HepG2 (cell line): ENCODE measurements around the gene C6orf136. TPM values are rescaled to one million over a fixed set of nuclear protein-coding genes. Genes with fewer than 3 reads are reported as not detected.

ENCODE experiments used
- AHR ChIP-seq: IDR thresholded peaks from 2 replicates; pipeline ENCODE4 v1.6.1; 2018; ENCODE audit warnings: missing genetic modification reagents, missing compliant biosample characterization
- ELF4 ChIP-seq: sonication (generic); formaldehyde crosslinking; IDR thresholded peaks from 2 replicates; pipeline ENCODE4 v1.5.0; 2020; ENCODE audit warnings: missing genetic modification reagents, mild to moderate bottlenecking, moderate library complexity, borderline replicate concordance
- HOXD1 ChIP-seq: sonication (generic); formaldehyde crosslinking; IDR thresholded peaks from 2 replicates; pipeline ENCODE4 v1.5.0; 2020; ENCODE audit warnings: missing genetic modification reagents
- JUN ChIP-seq: sonication (generic); formaldehyde crosslinking; IDR thresholded peaks from 2 replicates; pipeline ENCODE4 v1.4.0; 2020; ENCODE audit warnings: mild to moderate bottlenecking, missing genetic modification reagents
- PHF20 ChIP-seq: sonication (generic); formaldehyde crosslinking; IDR thresholded peaks from 2 replicates; pipeline ENCODE4 v1.5.0; 2020; ENCODE audit warnings: mild to moderate bottlenecking, missing genetic modification reagents
- PLSCR1 ChIP-seq: sonication (generic); formaldehyde crosslinking; IDR thresholded peaks from 2 replicates; pipeline ENCODE4 v1.5.0; 2020; ENCODE audit warnings: missing genetic modification reagents, mild to moderate bottlenecking, borderline replicate concordance
- SMARCC2 ChIP-seq: fragments of 450-650 bp; IDR thresholded peaks from 2 replicates; pipeline ENCODE4 v1.6.1; 2017; ENCODE audit warnings: antibody characterized with exemption, mild to moderate bottlenecking
- TBX3 ChIP-seq: fragments of 450-650 bp; IDR thresholded peaks from 2 replicates; pipeline ENCODE4 v1.6.1; 2017; ENCODE audit warnings: antibody characterized with exemption, mild to moderate bottlenecking, inconsistent platforms, borderline replicate concordance
- YY1 ChIP-seq: IDR thresholded peaks from 2 replicates; pipeline ENCODE4 v1.6.1; 2011; ENCODE audit warnings: low read length, low read depth, moderate library complexity, mild to moderate bottlenecking; ENCODE audit not compliant: insufficient read depth, insufficient replicate concordance
- polyA plus RNA-seq, 8 experiments: library from polyadenylated mRNA; depleted of rRNA in 3 of 8; stranded (reverse) in 7 of 8; unstranded in 1 of 8; fragments of >200 nt; fragmentation: Illumina TruSeq in 4 of 8; extraction: Trizol in 4 of 8; gene quantifications; 2 replicates each; pipeline versions ENCODE4 v1.2.1 to v1.2.3, GENCODE V29; 2011 to 2016; ENCODE audit warnings: low read depth in 4 of 8, missing spikeins in 1 of 8, mixed read lengths in 1 of 8; ENCODE audit not compliant: insufficient read depth in 1 of 8
- total RNA-seq, 5 experiments: library from RNA; depleted of rRNA; stranded (reverse); fragments of >200 nt; fragmentation: Illumina TruSeq; extraction: Trizol; gene quantifications; 2 replicates each; pipeline ENCODE4 v1.2.3, GENCODE V29; 2016; ENCODE audit warnings: low read depth in 1 of 5
- TF ChIP-seq, protein P1 (sequence below): sonication (generic); formaldehyde crosslinking; conservative IDR thresholded peaks from 2 replicates; pipeline ENCODE4 v1.4.0; 2020; ENCODE audit warnings: missing genetic modification reagents
- TF ChIP-seq, protein P2 (sequence below): IDR thresholded peaks from 2 replicates; pipeline ENCODE4 v1.4.0; 2020; ENCODE audit warnings: mild to moderate bottlenecking, missing genetic modification reagents
- TF ChIP-seq, protein P3 (sequence below): sonication (generic); formaldehyde crosslinking; IDR thresholded peaks from 2 replicates; pipeline ENCODE4 v1.4.0; 2020; ENCODE audit warnings: mild to moderate bottlenecking, missing genetic modification reagents
- TF ChIP-seq, protein P4 (sequence below): sonication (generic); formaldehyde crosslinking; IDR thresholded peaks from 2 replicates; pipeline ENCODE4 v1.5.1; 2020; ENCODE audit warnings: missing genetic modification reagents, mild to moderate bottlenecking, borderline replicate concordance
- TF ChIP-seq, protein P5 (sequence below): sonication (generic); formaldehyde crosslinking; IDR thresholded peaks from 2 replicates; pipeline ENCODE4 v1.4.0; 2020; ENCODE audit warnings: missing genetic modification reagents
- TF ChIP-seq, protein P6 (sequence below): IDR thresholded peaks from 2 replicates; pipeline ENCODE4 v1.6.1; 2016; ENCODE audit warnings: missing compliant biosample characterization, missing genetic modification reagents, borderline replicate concordance

C6orf136 gene
- total and polyA plus RNA-seq, 2 of the 13 experiments (the other 11 are each of a cell fraction or from before 2014, with no cell fraction given) = 12.0 to 26.2 TPM

DNA sequence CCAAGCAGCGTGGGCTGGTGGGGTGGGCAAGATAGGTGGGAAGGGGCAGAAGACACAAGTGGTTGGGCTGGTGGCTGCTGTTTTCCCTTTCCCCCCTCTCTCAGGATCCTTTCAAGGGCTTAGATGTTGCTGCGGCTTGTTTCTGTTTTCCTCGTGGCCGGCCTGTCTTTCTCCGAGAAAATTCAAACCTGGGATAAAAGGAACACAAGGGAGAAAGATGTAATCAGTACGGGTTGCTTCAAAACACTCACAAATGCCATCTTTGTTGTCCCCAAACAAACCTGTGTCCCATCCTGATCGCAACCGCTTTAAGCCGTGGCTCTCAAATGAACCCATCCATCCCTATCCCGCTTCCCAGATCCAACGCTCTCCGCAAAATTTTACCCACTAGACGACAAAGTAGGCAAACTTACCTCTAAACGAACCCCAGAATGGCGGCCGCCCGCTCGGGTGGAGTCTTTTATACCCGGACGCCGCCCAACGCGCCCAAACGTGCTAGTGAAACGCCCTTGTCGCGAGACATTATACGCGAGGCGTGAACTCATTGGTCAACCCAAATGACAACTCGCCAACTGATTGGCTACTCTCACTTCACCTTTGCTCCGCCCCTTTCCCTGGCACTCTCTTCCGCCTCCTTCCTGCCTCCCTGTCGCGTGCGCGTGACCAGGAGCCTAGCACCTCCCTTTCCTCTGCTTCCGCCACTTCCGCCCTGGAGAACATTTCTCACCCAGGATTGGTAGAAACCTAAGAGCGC lies 29.9 kb upstream of the C6orf136 start, which contains the start of gene PPP1R10 (continued):
- TF ChIP-seq, protein P1, sequence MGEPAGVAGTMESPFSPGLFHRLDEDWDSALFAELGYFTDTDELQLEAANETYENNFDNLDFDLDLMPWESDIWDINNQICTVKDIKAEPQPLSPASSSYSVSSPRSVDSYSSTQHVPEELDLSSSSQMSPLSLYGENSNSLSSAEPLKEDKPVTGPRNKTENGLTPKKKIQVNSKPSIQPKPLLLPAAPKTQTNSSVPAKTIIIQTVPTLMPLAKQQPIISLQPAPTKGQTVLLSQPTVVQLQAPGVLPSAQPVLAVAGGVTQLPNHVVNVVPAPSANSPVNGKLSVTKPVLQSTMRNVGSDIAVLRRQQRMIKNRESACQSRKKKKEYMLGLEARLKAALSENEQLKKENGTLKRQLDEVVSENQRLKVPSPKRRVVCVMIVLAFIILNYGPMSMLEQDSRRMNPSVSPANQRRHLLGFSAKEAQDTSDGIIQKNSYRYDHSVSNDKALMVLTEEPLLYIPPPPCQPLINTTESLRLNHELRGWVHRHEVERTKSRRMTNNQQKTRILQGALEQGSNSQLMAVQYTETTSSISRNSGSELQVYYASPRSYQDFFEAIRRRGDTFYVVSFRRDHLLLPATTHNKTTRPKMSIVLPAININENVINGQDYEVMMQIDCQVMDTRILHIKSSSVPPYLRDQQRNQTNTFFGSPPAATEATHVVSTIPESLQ (CRISPR knock-in tag) = no peak; the same call in 1 of the 2 replicates
- TF ChIP-seq, protein P2, sequence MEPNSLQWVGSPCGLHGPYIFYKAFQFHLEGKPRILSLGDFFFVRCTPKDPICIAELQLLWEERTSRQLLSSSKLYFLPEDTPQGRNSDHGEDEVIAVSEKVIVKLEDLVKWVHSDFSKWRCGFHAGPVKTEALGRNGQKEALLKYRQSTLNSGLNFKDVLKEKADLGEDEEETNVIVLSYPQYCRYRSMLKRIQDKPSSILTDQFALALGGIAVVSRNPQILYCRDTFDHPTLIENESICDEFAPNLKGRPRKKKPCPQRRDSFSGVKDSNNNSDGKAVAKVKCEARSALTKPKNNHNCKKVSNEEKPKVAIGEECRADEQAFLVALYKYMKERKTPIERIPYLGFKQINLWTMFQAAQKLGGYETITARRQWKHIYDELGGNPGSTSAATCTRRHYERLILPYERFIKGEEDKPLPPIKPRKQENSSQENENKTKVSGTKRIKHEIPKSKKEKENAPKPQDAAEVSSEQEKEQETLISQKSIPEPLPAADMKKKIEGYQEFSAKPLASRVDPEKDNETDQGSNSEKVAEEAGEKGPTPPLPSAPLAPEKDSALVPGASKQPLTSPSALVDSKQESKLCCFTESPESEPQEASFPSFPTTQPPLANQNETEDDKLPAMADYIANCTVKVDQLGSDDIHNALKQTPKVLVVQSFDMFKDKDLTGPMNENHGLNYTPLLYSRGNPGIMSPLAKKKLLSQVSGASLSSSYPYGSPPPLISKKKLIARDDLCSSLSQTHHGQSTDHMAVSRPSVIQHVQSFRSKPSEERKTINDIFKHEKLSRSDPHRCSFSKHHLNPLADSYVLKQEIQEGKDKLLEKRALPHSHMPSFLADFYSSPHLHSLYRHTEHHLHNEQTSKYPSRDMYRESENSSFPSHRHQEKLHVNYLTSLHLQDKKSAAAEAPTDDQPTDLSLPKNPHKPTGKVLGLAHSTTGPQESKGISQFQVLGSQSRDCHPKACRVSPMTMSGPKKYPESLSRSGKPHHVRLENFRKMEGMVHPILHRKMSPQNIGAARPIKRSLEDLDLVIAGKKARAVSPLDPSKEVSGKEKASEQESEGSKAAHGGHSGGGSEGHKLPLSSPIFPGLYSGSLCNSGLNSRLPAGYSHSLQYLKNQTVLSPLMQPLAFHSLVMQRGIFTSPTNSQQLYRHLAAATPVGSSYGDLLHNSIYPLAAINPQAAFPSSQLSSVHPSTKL (CRISPR knock-in tag) = peak; percentile 41; the same call in 1 of the 2 replicates
- TF ChIP-seq TBX3 = peak; percentile 97
- TF ChIP-seq AHR (CRISPR knock-in tag) = peak; percentile 61
- no peak; the same call in 1 of the 2 replicates for TF ChIP-seq PHF20 (CRISPR knock-in tag)
- TF ChIP-seq, protein P3, sequence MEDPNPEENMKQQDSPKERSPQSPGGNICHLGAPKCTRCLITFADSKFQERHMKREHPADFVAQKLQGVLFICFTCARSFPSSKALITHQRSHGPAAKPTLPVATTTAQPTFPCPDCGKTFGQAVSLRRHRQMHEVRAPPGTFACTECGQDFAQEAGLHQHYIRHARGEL (CRISPR knock-in tag) = no peak
- peak; percentile 98 for TF ChIP-seq YY1
- TF ChIP-seq, protein P4, sequence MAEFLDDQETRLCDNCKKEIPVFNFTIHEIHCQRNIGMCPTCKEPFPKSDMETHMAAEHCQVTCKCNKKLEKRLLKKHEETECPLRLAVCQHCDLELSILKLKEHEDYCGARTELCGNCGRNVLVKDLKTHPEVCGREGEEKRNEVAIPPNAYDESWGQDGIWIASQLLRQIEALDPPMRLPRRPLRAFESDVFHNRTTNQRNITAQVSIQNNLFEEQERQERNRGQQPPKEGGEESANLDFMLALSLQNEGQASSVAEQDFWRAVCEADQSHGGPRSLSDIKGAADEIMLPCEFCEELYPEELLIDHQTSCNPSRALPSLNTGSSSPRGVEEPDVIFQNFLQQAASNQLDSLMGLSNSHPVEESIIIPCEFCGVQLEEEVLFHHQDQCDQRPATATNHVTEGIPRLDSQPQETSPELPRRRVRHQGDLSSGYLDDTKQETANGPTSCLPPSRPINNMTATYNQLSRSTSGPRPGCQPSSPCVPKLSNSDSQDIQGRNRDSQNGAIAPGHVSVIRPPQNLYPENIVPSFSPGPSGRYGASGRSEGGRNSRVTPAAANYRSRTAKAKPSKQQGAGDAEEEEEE (CRISPR knock-in tag) = no peak
- peak; percentile 43; the same call in 1 of the 2 replicates for TF ChIP-seq HOXD1 (CRISPR knock-in tag)
- no peak for TF ChIP-seq JUN (CRISPR knock-in tag)
- TF ChIP-seq PLSCR1 = no peak
- peak; percentile 99; the same call in 1 of the 2 replicates for TF ChIP-seq ELF4 (CRISPR knock-in tag)
- TF ChIP-seq, protein P5, sequence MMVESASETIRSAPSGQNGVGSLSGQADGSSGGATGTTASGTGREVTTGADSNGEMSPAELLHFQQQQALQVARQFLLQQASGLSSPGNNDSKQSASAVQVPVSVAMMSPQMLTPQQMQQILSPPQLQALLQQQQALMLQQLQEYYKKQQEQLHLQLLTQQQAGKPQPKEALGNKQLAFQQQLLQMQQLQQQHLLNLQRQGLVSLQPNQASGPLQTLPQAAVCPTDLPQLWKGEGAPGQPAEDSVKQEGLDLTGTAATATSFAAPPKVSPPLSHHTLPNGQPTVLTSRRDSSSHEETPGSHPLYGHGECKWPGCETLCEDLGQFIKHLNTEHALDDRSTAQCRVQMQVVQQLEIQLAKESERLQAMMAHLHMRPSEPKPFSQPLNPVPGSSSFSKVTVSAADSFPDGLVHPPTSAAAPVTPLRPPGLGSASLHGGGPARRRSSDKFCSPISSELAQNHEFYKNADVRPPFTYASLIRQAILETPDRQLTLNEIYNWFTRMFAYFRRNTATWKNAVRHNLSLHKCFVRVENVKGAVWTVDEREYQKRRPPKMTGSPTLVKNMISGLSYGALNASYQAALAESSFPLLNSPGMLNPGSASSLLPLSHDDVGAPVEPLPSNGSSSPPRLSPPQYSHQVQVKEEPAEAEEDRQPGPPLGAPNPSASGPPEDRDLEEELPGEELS (CRISPR knock-in tag) = no peak; the same call in 1 of the 2 replicates
- TF ChIP-seq SMARCC2 = no peak
- TF ChIP-seq, protein P6, sequence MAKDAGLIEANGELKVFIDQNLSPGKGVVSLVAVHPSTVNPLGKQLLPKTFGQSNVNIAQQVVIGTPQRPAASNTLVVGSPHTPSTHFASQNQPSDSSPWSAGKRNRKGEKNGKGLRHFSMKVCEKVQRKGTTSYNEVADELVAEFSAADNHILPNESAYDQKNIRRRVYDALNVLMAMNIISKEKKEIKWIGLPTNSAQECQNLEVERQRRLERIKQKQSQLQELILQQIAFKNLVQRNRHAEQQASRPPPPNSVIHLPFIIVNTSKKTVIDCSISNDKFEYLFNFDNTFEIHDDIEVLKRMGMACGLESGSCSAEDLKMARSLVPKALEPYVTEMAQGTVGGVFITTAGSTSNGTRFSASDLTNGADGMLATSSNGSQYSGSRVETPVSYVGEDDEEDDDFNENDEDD (CRISPR knock-in tag) = no peak; the same call in 1 of the 2 replicates
